Fibroblast of lung (primary cell): Measurements from ENCODE around the gene SYPL1.

Source experiments
- CTCF ChIP-seq, 2 donors: IDR thresholded peaks in 1 of 2; conservative IDR thresholded peaks in 1 of 2; 1 replicate in 1 of 2; 2 replicates in 1 of 2; pipeline ENCODE4 v1.5.1; 2011 to 2012; ENCODE audit warnings: low read length in 2 of 2, control low read depth in 1 of 2, inconsistent platforms in 1 of 2, low read depth in 1 of 2, mild to moderate bottlenecking in 1 of 2
- EZH2 ChIP-seq: IDR thresholded peaks from 2 replicates; pipeline ENCODE4 v1.5.1; 2012; ENCODE audit warnings: low read length, control low read depth, mild to moderate bottlenecking; ENCODE audit errors: missing control alignments

GRCh38 chr7:106057962-106058927 is 53.9 kb downstream of the SYPL1 start:
- TF ChIP-seq CTCF (conservative IDR thresholded peaks at IDR 0.05 in 1 of 2, IDR thresholded peaks at IDR 0.05 in 1 of 2; ENCODE audit: low read depth in 1 of 2, low read length in 2 of 2) (no peak), EZH2 (no peak)
